HG02943 (cell line): Measurements from ENCODE around the gene ARHGAP19.
A peak's percentile ranks its signal among the peaks of the same experiment; 100 is the strongest.

ENCODE experiments used
- ATAC-seq: cut with Tn5 transposase; IDR thresholded peaks from one replicate; pipeline ENCODE4 v1.9.1; 2021; ENCODE audit warnings: mild to moderate bottlenecking, low read depth, moderate library complexity; ENCODE audit not compliant: unreplicated experiment

The ARHGAP19 gene

GRCh38 chr10:97292097-97292861 is at the start of gene ARHGAP19:
ARHGAP19 (minus strand) TSS chr10:97292637; CDS start chr10:97292627, 10 bp downstream.
- peak; percentile 97 for ATAC-seq

GRCh38 chr10:97341416-97341815 is 49.0 kb upstream of the ARHGAP19 start:
- ATAC-seq = no peak

GRCh38 chr10:97338041-97338440 is 45.6 kb upstream of the ARHGAP19 start:
- ATAC-seq = no peak

GRCh38 chr10:97336942-97337831 is 44.8 kb upstream of the ARHGAP19 start:
- ATAC-seq = no peak

- no peak for ATAC-seq
These were observed 44.0 kb upstream of the ARHGAP19 start for GRCh38 chr10:97336446-97336845.

- ATAC-seq = no peak
These were observed 43.6 kb upstream of the ARHGAP19 start for GRCh38 chr10:97336006-97336405.

- peak; percentile 4 for ATAC-seq
These were observed 42.8 kb upstream of the ARHGAP19 start for GRCh38 chr10:97335188-97335619.

GRCh38 chr10:97334370-97335175 is 42.1 kb upstream of the ARHGAP19 start, which contains the start of gene FRAT2:
FRAT2 (minus strand) TSS chr10:97334729; CDS start chr10:97334572, 157 bp downstream.
- ATAC-seq = peak; percentile 79

GRCh38 chr10:97333601-97334369 is 41.3 kb upstream of the ARHGAP19 start:
- peak; percentile 21 for ATAC-seq

- ATAC-seq = no peak
These were observed 40.8 kb upstream of the ARHGAP19 start for GRCh38 chr10:97333351-97333600.

- no peak for ATAC-seq
These were observed 40.3 kb upstream of the ARHGAP19 start for GRCh38 chr10:97332591-97333350.

GRCh38 chr10:97331153-97331703 is 38.8 kb upstream of the ARHGAP19 start:
- no peak for ATAC-seq

- no peak for ATAC-seq
These were observed 37.3 kb upstream of the ARHGAP19 start for GRCh38 chr10:97329766-97330165.

- no peak for ATAC-seq
These were observed 36.4 kb upstream of the ARHGAP19 start for GRCh38 chr10:97328646-97329453.

- no peak for ATAC-seq
These were observed 35.2 kb upstream of the ARHGAP19 start for GRCh38 chr10:97327348-97328294.

- no peak for ATAC-seq
These were observed 33.3 kb upstream of the ARHGAP19 start for GRCh38 chr10:97325754-97326153.

- ATAC-seq = no peak
These were observed 31.1 kb upstream of the ARHGAP19 start for GRCh38 chr10:97323501-97323900.
